HG02943 (cell line): ENCODE results near the gene ADGB.

Experiments
- ATAC-seq: cut with Tn5 transposase; IDR thresholded peaks from one replicate; pipeline ENCODE4 v1.9.1; 2021; ENCODE audit warnings: mild to moderate bottlenecking, low read depth, moderate library complexity; ENCODE audit not compliant: unreplicated experiment

The ADGB gene

DNA sequence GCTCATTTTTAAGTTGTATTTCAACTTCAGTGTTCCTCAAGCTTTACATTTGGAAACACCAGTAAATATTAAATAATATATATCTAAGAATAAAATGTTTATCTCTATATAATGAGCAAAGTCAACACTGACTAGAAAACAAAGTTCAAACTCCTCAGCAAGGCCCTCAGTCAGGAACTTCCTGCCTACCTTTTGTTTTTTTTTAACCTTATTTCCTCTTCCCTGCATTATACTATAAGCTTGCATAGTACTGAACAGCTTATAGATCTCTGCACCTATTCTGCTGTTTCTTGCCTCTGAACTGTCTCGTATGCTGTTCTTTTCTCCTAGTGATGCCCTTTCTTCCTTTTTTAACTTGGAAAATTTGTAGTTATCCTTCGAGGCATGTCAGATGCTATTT lies 29.6 kb downstream of the ADGB start:
- no peak for ATAC-seq

DNA sequence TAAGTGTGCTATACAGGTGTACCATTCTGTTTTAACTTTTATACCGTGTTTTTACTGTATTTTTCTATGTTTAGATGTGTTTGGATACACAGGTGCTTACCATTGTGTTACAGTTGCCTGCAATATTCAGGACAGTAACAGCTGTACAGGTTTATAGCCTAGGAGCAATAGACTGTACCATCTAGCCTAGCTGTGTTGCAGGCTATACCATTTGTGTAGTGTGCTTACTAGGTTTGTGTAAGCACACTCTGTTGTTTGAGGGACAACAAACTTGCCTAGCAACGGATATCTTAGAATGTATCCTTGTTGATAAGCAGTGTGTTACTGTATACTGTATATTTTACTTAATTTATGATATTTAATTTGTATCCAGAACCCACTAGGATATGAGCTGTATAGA lies 35.2 kb downstream of the ADGB start:
- no peak for ATAC-seq

DNA sequence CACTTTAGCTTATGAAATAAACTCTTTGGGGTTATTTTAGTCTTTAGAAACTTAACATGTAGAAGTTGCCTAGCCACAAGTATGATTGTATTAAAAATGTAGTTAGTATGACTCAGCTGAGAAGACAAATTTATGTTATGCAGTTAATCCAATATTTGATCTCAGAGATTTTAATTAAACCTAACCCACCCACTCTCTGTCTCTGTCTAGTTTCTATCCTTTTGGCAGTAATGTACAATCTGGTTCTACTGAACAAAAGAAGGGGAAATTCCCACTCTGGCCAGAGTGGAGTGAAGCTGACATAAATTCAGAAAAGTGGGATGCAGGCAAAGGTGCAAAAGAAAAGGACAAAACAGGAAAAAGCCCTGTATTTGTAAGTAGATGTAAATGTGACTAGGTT lies 36.4 kb downstream of the ADGB start:
- ATAC-seq = no peak

GRCh38 chr6:146636481-146636880 lies 37.7 kb downstream of the ADGB start:
- no peak for ATAC-seq

DNA sequence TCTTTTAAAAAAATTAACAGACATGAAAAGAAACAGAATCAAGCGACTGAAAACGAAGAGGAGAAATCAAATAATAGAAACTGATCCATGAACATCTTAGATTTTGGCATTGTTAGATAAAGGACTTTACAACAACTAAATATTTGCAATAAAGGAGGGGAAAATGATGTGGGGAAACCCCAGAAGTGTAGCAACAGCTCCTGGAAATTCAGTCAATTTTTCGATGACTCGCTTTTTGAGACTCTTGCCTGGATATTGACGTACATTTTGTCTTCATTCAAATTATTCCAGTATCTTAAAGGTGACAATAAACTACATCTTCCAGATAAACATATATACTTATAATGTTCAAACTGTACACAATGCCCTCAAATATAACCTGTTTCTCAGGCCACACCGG lies 44.1 kb downstream of the ADGB start:
- no peak for ATAC-seq

- ATAC-seq = no peak
These were observed 52.2 kb downstream of the ADGB start for GRCh38 chr6:146650799-146651481.

GRCh38 chr6:146651482-146651863 lies 52.7 kb downstream of the ADGB start:
- ATAC-seq = no peak

DNA sequence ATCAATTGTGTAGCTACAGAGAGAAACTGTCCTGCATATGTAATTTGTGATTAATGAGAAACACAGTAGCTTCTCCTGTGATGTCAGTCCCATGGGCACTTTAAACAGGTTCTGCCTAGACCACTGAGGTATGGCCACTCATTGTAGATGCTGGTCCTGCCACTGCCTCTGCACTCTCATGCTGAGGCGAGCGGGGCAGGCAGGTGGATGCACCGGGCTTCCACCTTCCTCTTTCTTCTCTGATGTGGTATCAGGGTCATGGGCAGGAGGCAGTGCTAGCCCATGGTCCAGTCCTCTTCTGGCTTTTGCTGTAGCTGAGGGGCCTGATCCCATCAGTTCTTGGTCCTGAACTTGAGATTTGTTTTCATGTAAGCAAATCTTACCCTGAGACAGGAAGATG lies 58.7 kb downstream of the ADGB start:
- no peak for ATAC-seq

GRCh38 chr6:146664871-146665360 lies 66.1 kb downstream of the ADGB start:
- ATAC-seq = no peak

DNA sequence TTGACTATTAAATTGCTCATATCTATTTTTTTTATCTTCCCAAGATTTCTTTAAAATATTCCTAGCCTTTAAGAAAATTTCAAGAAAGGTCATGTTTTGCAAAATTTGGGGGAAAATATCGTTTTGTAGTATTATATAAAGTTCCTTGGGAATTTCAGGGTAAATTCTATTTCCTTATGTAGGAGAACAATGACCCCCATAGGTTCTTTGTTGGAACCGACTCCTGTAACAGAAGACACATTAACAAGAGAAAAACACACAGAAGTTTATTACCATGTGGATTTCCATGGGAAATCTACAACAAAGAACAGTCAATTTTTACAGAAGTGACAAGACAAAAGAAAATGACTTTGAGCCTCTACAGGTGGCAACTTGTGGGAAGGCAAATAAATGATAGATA lies 68.1 kb downstream of the ADGB start:
- ATAC-seq = no peak

GRCh38 chr6:146670161-146670560 lies 71.4 kb downstream of the ADGB start:
- ATAC-seq = no peak

DNA sequence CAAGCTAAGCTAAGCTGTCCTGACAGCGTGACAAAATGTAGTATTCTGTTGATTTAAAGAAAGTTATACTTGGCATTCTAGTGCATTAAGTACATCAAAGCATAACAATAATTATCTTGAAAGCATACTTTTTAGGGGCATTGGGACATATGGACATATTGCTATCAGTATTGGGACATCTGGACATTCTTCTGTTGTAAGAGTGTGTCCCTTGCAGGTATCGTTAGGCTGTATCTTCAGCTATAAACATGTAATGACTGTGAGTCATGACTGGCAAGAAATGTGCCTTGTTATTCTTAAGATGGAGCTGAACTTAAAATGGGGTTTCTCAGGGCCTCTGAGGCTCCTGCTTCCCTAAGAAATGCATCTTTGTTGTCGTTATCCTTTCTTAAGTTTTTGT lies 74.3 kb downstream of the ADGB start:
- ATAC-seq = no peak

- ATAC-seq = no peak
These were observed 80.6 kb downstream of the ADGB start for GRCh38 chr6:146679386-146679785.

GRCh38 chr6:146682919-146683318 lies 84.1 kb downstream of the ADGB start:
- ATAC-seq = no peak

DNA sequence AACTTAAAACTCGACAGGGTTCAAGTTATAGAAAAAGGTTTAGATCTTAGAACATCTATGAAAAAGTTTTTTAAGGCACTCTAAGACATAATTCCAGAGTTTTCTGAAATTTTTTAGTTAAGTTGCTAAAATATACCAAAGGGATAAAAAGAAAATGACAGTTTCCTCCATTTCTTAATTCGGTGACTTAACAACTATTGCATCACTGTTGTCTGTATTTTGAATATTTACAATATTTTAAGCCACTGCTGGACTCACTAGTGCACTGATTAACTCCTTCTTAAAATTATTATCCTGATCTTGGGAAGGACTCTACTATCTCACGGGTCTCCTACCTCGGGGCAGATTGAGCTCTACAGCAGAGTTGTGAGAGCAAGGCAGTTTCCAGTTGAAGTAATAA lies 91.0 kb downstream of the ADGB start:
- ATAC-seq = no peak

GRCh38 chr6:146693342-146693741 lies 94.6 kb downstream of the ADGB start:
- ATAC-seq = no peak

GRCh38 chr6:146697921-146698320 lies 99.1 kb downstream of the ADGB start:
- no peak for ATAC-seq

GRCh38 chr6:146700078-146700686 lies 101.4 kb downstream of the ADGB start:
- peak; percentile 75 for ATAC-seq

- ATAC-seq = no peak
These were observed 102.9 kb downstream of the ADGB start for GRCh38 chr6:146701632-146702031.

DNA sequence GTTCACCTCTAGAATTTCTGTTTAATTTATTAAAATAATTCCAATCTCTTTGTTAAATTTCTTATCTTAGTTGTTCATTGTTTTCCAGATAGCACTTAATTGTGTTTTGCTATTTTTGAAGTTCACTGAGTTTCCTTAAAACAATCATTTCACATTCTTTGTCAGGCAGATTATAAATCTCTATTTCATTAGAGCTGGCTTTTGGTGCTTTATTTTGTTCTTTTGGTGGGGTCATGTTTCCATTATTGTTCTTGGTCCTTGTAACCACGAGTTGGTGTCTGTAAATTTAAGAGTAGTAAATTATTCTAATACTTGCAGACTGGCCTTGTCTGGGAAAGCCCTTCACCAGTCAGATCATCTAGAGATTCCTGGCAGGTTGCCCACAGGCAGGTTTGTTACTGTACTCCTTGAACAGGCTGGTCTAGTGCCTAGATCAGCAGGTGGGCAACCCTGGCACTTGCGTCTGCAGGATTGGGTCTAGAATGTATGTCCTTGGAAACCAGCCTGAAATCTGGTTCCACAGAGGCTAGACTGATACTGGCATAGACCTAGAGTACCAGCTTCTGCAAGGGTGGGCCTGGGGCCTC lies 110.4 kb downstream of the ADGB start:
- ATAC-seq = no peak

GRCh38 chr6:146719387-146719786 lies 120.6 kb downstream of the ADGB start:
- ATAC-seq = no peak

DNA sequence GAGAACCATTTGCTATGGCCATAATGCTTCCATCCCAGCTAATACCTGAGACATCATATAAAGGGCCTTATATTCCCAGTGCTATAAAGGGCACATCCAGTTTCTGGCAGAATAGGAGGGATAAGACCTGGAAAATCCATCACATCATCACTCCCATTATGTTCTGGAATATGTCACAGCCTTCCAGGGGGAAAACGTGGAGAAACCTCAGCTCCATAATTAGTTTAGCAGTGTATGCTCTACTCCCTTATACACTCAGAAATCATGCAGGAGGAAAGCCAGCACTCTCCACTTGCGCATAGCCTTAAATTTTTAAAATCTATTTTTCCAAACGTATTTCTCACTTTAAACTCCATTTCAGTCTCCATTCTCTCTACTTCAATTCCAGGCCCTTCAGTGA lies 140.9 kb downstream of the ADGB start:
- ATAC-seq = no peak
